Fibroblast of mammary gland (primary cell): ENCODE data around the gene ENDOU.

ENCODE experiments used
- DNase-seq: peaks from one replicate; pipeline ENCODE4 v3.0.0-alpha.2; 2010; ENCODE audit warnings: low read depth
- H3K4me3 ChIP-seq: 2 replicates; pipeline ENCODE4 v1.5.1; 2011; ENCODE audit warnings: low read depth, mild to moderate bottlenecking, low read length, moderate library complexity; ENCODE audit not compliant: control insufficient read depth
- TF ChIP-seq, protein P1 (sequence below): conservative IDR thresholded peaks from 2 replicates; pipeline ENCODE4 v1.5.1; 2011; ENCODE audit warnings: low read depth, low read length, inconsistent platforms; ENCODE audit not compliant: control insufficient read depth, insufficient read depth

The ENDOU gene

DNA sequence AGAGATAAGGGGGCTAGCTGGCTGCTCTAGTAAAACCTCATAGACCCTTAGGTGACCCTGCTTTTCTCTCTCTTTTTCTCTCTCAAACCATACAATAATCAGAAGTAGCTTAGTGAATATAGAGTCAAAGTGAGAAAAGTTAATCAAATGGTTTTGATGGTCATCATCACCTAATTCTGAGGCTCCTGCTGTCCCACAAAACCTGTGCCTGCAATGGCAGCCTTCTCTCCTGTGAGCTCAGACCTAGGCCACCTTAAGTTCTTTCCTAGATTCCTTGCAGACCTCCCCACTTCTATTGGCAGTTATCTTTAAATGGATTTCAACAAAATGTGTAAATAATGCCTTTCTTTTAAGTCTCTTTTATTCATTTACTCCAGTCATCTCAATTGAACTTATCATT, 17.9 kb downstream of the ENDOU start:
- no peak for DNase-seq
- no peak overlapping the region for H3K4me3 ChIP-seq
- TF ChIP-seq, protein P1, sequence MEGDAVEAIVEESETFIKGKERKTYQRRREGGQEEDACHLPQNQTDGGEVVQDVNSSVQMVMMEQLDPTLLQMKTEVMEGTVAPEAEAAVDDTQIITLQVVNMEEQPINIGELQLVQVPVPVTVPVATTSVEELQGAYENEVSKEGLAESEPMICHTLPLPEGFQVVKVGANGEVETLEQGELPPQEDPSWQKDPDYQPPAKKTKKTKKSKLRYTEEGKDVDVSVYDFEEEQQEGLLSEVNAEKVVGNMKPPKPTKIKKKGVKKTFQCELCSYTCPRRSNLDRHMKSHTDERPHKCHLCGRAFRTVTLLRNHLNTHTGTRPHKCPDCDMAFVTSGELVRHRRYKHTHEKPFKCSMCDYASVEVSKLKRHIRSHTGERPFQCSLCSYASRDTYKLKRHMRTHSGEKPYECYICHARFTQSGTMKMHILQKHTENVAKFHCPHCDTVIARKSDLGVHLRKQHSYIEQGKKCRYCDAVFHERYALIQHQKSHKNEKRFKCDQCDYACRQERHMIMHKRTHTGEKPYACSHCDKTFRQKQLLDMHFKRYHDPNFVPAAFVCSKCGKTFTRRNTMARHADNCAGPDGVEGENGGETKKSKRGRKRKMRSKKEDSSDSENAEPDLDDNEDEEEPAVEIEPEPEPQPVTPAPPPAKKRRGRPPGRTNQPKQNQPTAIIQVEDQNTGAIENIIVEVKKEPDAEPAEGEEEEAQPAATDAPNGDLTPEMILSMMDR = no peak

DNA sequence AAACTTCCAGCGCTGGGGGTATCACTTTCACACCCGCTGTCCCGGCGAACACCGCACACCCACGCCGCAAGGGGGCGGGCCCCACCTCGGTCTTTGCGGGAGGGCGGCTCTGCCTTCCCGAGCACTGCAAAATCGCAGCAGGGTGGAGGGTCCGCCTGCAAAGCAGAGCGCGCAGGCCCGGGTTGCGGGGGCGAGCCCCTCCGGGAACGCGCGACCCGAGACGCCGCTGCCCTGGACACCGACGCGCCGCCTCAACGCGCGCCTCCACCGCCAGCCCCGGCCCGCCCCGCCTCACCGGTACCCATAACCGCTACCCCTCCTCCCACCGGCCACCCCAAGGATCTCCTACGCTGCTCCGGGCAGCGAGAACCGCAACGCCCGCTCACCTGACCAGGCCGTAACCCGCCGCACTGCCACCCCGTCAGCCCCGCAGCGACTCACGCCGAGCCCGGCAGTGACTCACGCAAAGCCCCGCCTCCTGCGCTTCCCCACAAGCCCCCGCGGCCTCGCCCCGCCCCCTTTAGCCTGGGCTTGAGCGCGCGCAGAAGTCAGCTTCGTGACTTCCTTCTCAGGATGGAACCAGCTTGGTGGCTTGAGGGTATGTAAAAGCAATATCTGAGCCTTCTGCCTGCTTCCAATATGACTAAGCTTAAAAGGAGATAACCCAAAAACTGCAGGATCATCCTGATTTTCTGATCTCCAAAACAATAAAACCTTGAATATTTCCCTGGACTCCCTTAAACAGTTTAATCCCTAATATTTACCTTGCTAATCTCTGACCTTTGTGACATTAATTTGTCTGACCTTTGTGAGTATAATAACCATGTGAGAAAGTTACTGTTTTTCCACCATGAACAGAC, 19.5 kb downstream of the ENDOU start, which contains the start of gene RPAP3:
Gene RPAP3 (minus strand): TSS at position 465 of the 860 bp plus-strand sequence. CDS start 3,190 bp downstream, outside the sequence.
- peak; percentile 88 for DNase-seq
- H3K4me3 ChIP-seq = peak within 1 kb of the TSS; percentile 57
- TF ChIP-seq, protein P1 = peak; percentile 40

DNA sequence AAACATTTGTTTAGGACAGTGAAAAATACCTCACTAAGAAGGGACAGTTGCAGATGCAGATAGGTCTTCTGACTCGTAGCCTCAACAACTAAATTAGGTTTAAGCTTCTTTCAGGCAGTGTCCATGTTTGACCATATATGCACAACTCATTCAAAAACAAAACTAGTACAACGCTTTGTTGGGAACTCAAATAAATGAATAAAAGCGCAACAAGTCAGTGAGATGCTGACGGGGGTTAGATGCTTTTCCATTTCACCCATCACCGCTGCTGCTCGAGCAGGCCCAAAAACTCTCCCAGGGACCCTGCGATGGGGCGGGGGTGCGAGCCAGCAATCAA, 20.1 kb downstream of the ENDOU start:
- no peak for DNase-seq
- TF ChIP-seq, protein P1 = no peak
- peak overlapping the region; percentile 57 for H3K4me3 ChIP-seq

DNA sequence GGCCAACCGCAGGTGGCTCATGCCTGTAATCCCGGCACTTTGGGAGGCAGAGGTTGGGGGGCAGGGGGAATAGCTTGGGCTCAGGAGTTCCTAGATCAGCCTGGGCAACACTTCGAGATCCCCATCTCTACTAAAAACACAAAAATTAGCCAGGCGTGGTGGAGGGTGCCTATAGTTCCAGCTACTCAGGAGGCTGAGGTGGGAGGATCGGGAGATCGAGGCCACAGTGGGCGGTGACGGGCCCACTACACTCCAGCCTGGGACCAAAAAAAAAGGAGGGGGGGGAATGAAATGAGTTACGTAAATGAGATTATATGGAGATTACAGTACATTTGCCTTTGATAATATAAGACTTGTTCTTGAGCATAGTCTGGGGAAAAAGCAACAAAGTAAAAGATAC, 20.6 kb downstream of the ENDOU start:
- TF ChIP-seq, protein P1 = no peak
- peak overlapping the region; percentile 57 for H3K4me3 ChIP-seq
- DNase-seq = no peak

DNA sequence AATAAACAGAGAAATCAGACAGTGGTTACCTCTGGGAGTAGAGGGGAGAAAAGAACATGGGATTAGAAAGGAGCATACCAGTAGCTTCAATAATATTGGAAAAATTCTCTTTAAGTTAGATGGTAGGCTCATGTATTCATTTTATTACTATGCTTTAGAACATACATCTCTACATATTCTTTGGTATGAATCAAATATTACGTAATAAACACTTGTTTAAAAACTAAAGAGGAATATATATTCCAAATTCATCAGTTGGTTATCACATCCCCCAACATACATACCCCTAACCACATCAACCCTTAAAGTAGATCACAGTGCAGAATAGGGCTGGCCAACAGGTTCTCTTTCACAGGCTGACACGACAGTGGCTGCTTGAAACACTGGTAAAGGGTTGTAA, 25.0 kb downstream of the ENDOU start:
- H3K4me3 ChIP-seq = no peak overlapping the region
- TF ChIP-seq, protein P1 = no peak
- no peak for DNase-seq

DNA sequence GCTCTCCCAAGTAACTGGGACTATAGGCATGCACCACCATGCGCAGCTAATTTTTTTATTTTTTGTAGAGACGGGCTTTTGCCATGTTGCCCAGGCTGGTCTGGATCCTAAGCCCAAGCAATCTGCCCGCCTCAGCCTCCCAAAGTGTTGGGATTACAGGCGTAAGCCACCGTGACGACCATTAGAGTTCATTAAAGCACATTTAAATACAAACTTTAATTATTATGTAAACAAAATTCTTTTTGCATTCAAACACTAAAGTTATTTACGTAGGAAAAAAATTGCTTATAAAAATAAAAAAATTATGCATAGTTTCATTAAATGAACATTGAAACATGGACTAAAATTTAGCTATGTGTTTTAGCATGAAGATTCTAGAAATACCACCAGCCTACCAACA, 26.7 kb downstream of the ENDOU start:
- TF ChIP-seq, protein P1 = no peak
- DNase-seq = no peak
- H3K4me3 ChIP-seq = no peak overlapping the region

DNA sequence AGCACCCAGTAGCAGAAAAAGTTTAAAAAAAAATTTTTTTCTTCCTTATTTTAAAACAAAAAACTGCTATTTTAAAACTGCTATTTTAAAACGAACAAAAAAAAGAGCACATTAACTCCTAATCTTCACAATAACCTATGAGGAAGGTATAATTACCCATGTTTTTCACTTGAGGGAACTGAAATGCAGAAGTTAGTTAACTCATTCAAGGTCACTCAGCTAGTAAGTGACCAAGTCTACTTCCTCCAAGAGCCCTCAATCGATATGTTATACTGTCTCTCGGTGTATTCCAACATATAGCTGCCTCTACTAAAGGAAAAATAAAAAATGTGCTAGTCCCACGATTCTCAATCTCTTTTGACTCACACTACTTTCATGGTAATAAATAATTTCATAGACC, 27.2 kb downstream of the ENDOU start:
- TF ChIP-seq, protein P1 = no peak
- H3K4me3 ChIP-seq = no peak overlapping the region
- DNase-seq = no peak
